Stimulated activated naive CD8-positive, alpha-beta T cell treated with anti-CD3 and anti-CD28 coated beads, Interleukin-15, amount 100 ng/mL, for 72 hours (primary cell): ENCODE data around the gene CDC42BPB.
A peak's percentile ranks its signal among the peaks of the same experiment; 100 is the strongest.

Experiments used
- ATAC-seq: fragments of 150-1000 bp; cut with Tn5 transposase; 2 replicates; pipeline ENCODE4 v1.10.0; 2021; ENCODE audit warnings: mild to moderate bottlenecking, moderate library complexity
- DNase-seq, 2 donors: peaks; one replicate each; pipeline ENCODE4 v3.0.0; 2021 to 2022
- H3K27ac Mint-ChIP-seq, 2 donors: one replicate each; pipeline ENCODE4 v1.8.0; 2022; ENCODE audit warnings: mild to moderate bottlenecking in 2 of 2, mixed read lengths in 2 of 2, moderate library complexity in 2 of 2
- H3K27me3 Mint-ChIP-seq: one replicate; pipeline ENCODE4 v1.8.0; 2022; ENCODE audit warnings: mixed read lengths
- H3K4me1 Mint-ChIP-seq: one replicate; pipeline ENCODE4 v1.8.0; 2022; ENCODE audit warnings: mild to moderate bottlenecking, mixed read lengths
- H3K4me3 Mint-ChIP-seq, 2 donors: one replicate each; pipeline ENCODE4 v1.8.0; 2022; ENCODE audit warnings: mild to moderate bottlenecking in 2 of 2, mixed read lengths in 2 of 2, moderate library complexity in 1 of 2
- H3K9me3 Mint-ChIP-seq, 2 donors: one replicate each; pipeline ENCODE4 v1.8.0; 2022; ENCODE audit warnings: mixed read lengths in 2 of 2

The CDC42BPB gene

DNA sequence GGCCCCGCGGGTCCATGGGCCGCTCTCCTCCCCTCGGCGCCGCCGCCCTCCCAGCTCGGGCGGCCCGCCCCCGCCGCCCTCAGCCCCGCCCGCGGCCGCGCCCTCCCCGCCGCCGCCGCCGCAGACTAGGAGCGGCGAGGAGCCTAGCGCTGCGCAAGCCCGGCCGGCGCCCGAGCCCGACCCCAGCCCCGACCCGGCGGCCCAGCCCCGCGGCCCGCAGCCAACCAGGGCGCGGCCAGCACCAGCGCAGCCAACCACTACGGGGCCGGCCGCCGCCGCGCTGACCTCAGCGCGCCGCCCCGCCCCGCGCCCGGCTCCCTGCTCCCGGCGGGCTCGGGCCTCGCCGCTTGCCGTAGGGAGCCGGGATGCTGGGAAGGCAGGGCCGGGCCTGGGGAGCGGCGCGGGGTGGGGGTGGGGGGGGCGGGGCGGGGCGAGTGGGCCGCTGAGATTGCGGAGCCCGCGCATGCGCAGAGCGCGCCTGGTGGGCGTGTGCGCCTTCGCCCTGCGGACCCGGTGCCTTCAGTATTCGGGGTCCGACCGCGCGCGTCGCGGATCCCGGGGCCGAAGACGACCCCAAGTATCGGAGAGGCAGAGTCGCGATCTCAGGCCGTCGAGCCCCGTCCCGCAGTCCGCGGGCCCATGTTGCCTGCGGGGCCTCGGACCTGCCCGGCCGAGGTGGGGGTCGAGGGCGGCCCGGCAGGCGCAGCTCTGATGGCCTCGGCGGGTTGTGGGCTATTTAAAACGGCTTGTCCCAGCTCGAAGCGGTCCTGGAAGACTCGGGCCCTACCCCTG, at the start of gene CDC42BPB:
TSS of gene CDC42BPB (minus strand) at position 178 of the 792 bp plus-strand sequence. CDS start 376 bp downstream, outside the sequence.
- peak within 1 kb of the TSS; percentile 80 to 84 for H3K4me3 Mint-ChIP-seq
- DNase-seq: peak; percentile 28 to 56
- no peaks in the 10 kb centered on the region for H3K9me3 Mint-ChIP-seq
- H3K27ac Mint-ChIP-seq: no peak within 1 kb of the TSS
- H3K4me1 Mint-ChIP-seq: peaks cover 16% of the 10 kb centered on the region
- H3K27me3 Mint-ChIP-seq: peaks cover 45% of the 10 kb centered on the region
- ATAC-seq: peak; percentile 88

- Mint-ChIP-seq H3K4me3 (no peak overlapping the region), H3K4me1 (peaks cover 34% of the 10 kb centered on the region), H3K27me3 (peaks cover 80% of the 10 kb centered on the region), H3K9me3 (no peaks in the 10 kb centered on the region), H3K27ac (no peak overlapping the region)
- ATAC-seq (peak; percentile 21), DNase-seq (no peak)
These were observed 48.3 kb upstream of the CDC42BPB start for GRCh38 chr14:103105580-103106150.

- Mint-ChIP-seq H3K27ac (no peak overlapping the region), H3K4me1 (peaks cover 31% of the 10 kb centered on the region), H3K27me3 (peaks cover 72% of the 10 kb centered on the region), H3K4me3 (no peak overlapping the region), H3K9me3 (no peaks in the 10 kb centered on the region)
- DNase-seq (peak; percentile 75 to 79), ATAC-seq (peak; percentile 76)
These were observed 47.5 kb upstream of the CDC42BPB start for GRCh38 chr14:103104654-103105452.

GRCh38 chr14:103104389-103104653, 47.0 kb upstream of the CDC42BPB start:
- Mint-ChIP-seq H3K4me3 (no peak overlapping the region), H3K9me3 (no peaks in the 10 kb centered on the region), H3K4me1 (peaks cover 28% of the 10 kb centered on the region), H3K27me3 (peaks cover 71% of the 10 kb centered on the region), H3K27ac (no peak overlapping the region)
- ATAC-seq: no peak
- no peak for DNase-seq

- Mint-ChIP-seq H3K4me3 (peak overlapping the region; percentile 42 to 51), H3K4me1 (peaks cover 25% of the 10 kb centered on the region), H3K27me3 (peaks cover 71% of the 10 kb centered on the region), H3K9me3 (no peaks in the 10 kb centered on the region), H3K27ac (no peak overlapping the region)
- DNase-seq (no peak), ATAC-seq (no peak)
These were observed 46.4 kb upstream of the CDC42BPB start for GRCh38 chr14:103103461-103104388.

GRCh38 chr14:103102689-103103260, 45.4 kb upstream of the CDC42BPB start:
- Mint-ChIP-seq H3K27me3 (peaks cover 70% of the 10 kb centered on the region), H3K9me3 (no peaks in the 10 kb centered on the region), H3K4me3 (no peak overlapping the region), H3K4me1 (peaks cover 23% of the 10 kb centered on the region), H3K27ac (no peak overlapping the region)
- no peak for ATAC-seq
- DNase-seq: no peak

GRCh38 chr14:103101963-103102688, 44.8 kb upstream of the CDC42BPB start:
- ATAC-seq (no peak), DNase-seq (no peak)
- Mint-ChIP-seq H3K4me1 (peaks cover 23% of the 10 kb centered on the region), H3K27me3 (peaks cover 63% of the 10 kb centered on the region), H3K9me3 (no peaks in the 10 kb centered on the region), H3K4me3 (no peak overlapping the region), H3K27ac (no peak overlapping the region)

- Mint-ChIP-seq H3K4me3 (no peak overlapping the region), H3K9me3 (no peaks in the 10 kb centered on the region), H3K4me1 (peaks cover 23% of the 10 kb centered on the region), H3K27ac (no peak overlapping the region), H3K27me3 (peaks cover 56% of the 10 kb centered on the region)
- ATAC-seq (no peak), DNase-seq (no peak)
These were observed 44.1 kb upstream of the CDC42BPB start for GRCh38 chr14:103101257-103101962.

- no peak overlapping the region for H3K4me3 Mint-ChIP-seq
- no peak for DNase-seq
- H3K9me3 Mint-ChIP-seq: no peaks in the 10 kb centered on the region
- ATAC-seq: no peak
- H3K27ac Mint-ChIP-seq: no peak overlapping the region
- H3K27me3 Mint-ChIP-seq: peaks cover 47% of the 10 kb centered on the region
- H3K4me1 Mint-ChIP-seq: peaks cover 18% of the 10 kb centered on the region
These were observed 43.2 kb upstream of the CDC42BPB start for GRCh38 chr14:103100281-103101121.

DNA sequence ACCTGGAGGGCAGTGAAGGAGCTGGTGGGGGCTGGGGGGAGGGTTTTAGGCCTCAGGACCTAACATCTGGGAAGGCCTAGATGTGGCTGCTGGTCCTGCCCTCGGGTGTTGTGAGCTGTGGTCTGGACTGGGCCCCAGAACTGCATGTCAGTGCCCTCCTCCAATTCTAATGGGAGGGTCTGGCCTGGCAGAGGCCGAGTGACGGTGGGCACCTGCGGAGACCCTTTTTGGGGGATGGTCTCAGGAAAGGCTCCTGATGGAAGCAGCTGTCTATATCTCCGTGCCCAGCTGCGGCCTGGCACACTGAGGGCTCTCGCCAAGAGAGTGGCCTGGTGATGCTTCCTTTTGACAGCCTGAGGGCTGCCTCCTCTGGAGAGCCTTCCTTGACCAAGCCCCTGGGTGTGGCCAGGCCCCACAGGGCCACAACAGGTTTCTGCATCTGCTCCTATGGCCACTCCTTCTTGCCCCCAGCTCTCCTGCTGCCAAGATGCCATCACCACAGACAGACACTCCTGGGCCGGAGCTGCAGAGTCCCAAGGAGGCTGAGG, 42.5 kb upstream of the CDC42BPB start:
- no peak overlapping the region for H3K4me3 Mint-ChIP-seq
- H3K27ac Mint-ChIP-seq: no peak overlapping the region
- H3K4me1 Mint-ChIP-seq: peaks cover 11% of the 10 kb centered on the region
- H3K9me3 Mint-ChIP-seq: no peaks in the 10 kb centered on the region
- DNase-seq: no peak
- ATAC-seq: no peak
- peaks cover 40% of the 10 kb centered on the region for H3K27me3 Mint-ChIP-seq

DNA sequence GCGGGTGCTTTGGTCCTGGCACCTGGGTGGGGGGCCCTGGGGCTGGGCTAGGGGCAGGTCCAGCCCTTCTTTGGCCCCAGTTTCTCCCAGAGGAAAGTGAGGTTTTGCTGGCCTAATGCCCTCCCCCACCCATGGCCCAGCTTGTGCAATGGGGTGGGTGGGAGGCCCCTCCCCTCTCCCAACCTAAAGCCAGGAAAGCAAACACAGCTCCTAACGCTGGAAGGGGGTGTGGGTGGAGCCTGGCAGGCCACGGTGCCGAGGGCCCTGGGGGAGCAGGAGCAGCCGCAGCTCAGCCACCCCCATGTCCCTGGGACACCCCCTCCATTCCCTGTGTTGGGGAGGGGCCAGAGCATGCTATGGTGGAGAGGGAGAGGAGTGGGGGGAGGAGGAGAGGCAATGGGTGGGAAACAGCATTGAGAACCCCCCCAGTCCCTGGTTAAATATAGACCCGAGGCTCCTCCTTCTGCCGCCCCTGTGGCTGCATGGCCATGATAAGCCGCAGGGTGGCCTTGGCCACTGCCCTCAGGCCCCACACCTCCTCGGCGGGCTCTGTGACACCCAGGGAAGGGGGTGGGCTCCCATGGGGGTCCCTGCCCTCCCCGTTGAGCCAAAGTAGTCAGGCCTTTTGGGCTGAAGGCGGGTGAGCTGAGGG, 41.9 kb upstream of the CDC42BPB start:
- Mint-ChIP-seq H3K27me3 (peaks cover 34% of the 10 kb centered on the region), H3K4me3 (no peak overlapping the region)
- ATAC-seq: no peak

DNA sequence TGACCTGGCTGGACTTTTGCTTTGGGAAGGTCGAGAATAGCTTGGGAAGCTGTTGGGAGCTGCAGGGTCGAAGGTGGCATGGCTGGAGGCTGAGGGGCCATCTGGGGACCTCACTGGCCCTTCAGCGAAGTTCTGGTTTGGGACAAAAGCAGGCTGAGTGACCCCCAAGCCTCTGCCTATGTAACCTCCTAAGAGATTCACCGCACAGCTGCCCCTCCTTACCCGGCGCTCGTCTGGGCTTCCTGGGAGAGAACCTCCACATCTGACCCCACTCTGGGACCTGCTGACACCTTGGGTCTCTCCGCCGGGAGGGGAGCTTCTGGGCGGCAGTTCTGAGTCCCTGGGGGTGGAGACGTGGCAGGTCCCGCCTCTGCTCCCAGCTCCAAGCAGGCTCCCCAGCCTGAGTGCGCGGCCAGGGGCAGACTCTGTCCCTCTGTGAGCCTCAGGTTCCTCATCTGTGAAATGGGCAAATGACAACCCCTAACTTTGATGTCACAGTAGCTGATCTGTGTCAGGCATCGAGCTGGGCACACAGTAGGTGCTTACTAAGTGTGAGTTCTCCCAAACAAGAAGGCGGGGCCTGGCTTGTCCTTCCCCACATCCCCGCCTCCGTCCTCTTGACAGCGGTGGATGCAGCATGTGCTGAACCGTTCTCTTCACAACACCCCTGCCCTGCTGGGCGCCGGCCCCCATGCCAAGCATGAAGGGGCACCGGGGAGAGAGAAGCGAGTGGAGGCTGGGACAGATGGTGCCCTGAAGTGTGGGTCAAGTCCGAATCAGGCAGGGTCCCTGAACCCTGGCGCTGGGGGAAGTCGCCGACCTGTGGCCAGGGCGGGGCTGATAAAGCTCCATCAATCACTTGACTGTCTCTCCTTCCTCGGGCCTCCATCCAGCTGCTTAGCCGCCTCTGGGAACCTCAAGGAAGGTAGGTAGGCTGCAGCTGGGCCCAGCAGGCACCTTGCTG, 40.9 kb upstream of the CDC42BPB start:
- Mint-ChIP-seq H3K4me3 (no peak overlapping the region), H3K27ac (peak overlapping the region in 1 of 2 donors; percentile 42), H3K9me3 (no peaks in the 10 kb centered on the region), H3K27me3 (peaks cover 25% of the 10 kb centered on the region), H3K4me1 (peaks cover 5% of the 10 kb centered on the region)
- DNase-seq (no peak), ATAC-seq (no peak)

More for the DNA sequence above, 41.9 kb upstream of the CDC42BPB start:
- no peak overlapping the region for H3K27ac Mint-ChIP-seq
- no peak for DNase-seq
- H3K9me3 Mint-ChIP-seq: no peaks in the 10 kb centered on the region
- peaks cover 10% of the 10 kb centered on the region for H3K4me1 Mint-ChIP-seq
